Suprapubic skin (tissue), 4 donors: Measurements from ENCODE around the gene ECI1. TPM values are rescaled to one million over a fixed set of nuclear protein-coding genes. Genes with fewer than 3 reads are reported as not detected.

Source experiments
- DNase-seq, 2 donors: peaks; one replicate each; pipeline ENCODE4 v3.0.0-alpha.2; 2019; ENCODE audit warnings: low spot score in 2 of 2
- H3K27ac ChIP-seq: fragments of 200-600 bp; sonication (generic); one replicate; pipeline ENCODE4 v1.5.1; 2019
- H3K27me3 ChIP-seq: fragments of 200-600 bp; sonication (generic); one replicate; pipeline ENCODE4 v1.5.1; 2019
- H3K36me3 ChIP-seq: fragments of 200-600 bp; sonication (generic); one replicate; pipeline ENCODE4 v1.5.1; 2019
- H3K4me1 ChIP-seq: fragments of 200-600 bp; sonication (generic); one replicate; pipeline ENCODE4 v1.5.1; 2019
- H3K4me3 ChIP-seq: fragments of 200-600 bp; sonication (generic); one replicate; pipeline ENCODE4 v1.5.1; 2019; ENCODE audit warnings: mild to moderate bottlenecking
- H3K9me3 ChIP-seq: fragments of 200-600 bp; sonication (generic); one replicate; pipeline ENCODE4 v1.5.1; 2019
- EP300 ChIP-seq: sonication (generic); formaldehyde crosslinking; IDR thresholded peaks from one replicate; pipeline ENCODE4 v1.6.1; 2017; ENCODE audit warnings: antibody characterized with exemption
- POLR2A ChIP-seq, 2 donors: fragments of 450-650 bp; IDR thresholded peaks; one replicate each; pipeline ENCODE4 v1.6.1; 2017; ENCODE audit warnings: antibody characterized with exemption in 2 of 2, mild to moderate bottlenecking in 2 of 2, moderate library complexity in 2 of 2
- POLR2AphosphoS5 ChIP-seq, 3 donors: sonication (generic); formaldehyde crosslinking; IDR thresholded peaks; one replicate each; pipeline ENCODE4 v1.6.1; 2017; ENCODE audit warnings: antibody characterized with exemption in 3 of 3
- WGBS: methylation state at CpG from one replicate; pipeline ENCODE4 v1.1.5; 2018; 5-methylcytosine and 5-hydroxymethylcytosine counted together
- total RNA-seq, 4 donors: library from RNA; depleted of rRNA; stranded (reverse); fragments of >200 nt; gene quantifications; one replicate each; pipeline ENCODE4 v1.1.0, GENCODE V29; 2016
- TF ChIP-seq, protein P1 (sequence below), 2 donors: fragments of 200-600 bp in 1 of 2; fragments of 450-650 bp in 1 of 2; sonication (generic) in 1 of 2; IDR thresholded peaks; one replicate each; pipeline ENCODE4 v1.5.1; 2016 to 2019; ENCODE audit warnings: antibody characterized with exemption in 2 of 2, mild to moderate bottlenecking in 1 of 2, moderate library complexity in 1 of 2

Gene ECI1
- total RNA-seq, 4 donors from 2014 or later: 28.4 to 65.3 (median 47.2) TPM

GRCh38 chr16:2190659-2191445 lies 60.5 kb downstream of the ECI1 start:
- no peaks in the 10 kb centered on the region for H3K9me3 ChIP-seq
- H3K4me3 ChIP-seq: no peak overlapping the region
- DNase-seq: no peak
- peaks cover 22% of the 10 kb centered on the region for H3K27me3 ChIP-seq
- H3K36me3 ChIP-seq: no peaks in the 10 kb centered on the region
- WGBS: 69% methylated on average over 11 of the region's 25 CpGs
- H3K4me1 ChIP-seq: peaks cover 33% of the 10 kb centered on the region
- TF ChIP-seq, protein P1, sequence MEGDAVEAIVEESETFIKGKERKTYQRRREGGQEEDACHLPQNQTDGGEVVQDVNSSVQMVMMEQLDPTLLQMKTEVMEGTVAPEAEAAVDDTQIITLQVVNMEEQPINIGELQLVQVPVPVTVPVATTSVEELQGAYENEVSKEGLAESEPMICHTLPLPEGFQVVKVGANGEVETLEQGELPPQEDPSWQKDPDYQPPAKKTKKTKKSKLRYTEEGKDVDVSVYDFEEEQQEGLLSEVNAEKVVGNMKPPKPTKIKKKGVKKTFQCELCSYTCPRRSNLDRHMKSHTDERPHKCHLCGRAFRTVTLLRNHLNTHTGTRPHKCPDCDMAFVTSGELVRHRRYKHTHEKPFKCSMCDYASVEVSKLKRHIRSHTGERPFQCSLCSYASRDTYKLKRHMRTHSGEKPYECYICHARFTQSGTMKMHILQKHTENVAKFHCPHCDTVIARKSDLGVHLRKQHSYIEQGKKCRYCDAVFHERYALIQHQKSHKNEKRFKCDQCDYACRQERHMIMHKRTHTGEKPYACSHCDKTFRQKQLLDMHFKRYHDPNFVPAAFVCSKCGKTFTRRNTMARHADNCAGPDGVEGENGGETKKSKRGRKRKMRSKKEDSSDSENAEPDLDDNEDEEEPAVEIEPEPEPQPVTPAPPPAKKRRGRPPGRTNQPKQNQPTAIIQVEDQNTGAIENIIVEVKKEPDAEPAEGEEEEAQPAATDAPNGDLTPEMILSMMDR (IDR thresholded peaks at IDR 0.05): no peak
- TF ChIP-seq POLR2AphosphoS5 (IDR thresholded peaks at IDR 0.05) (no peak), EP300 (no peak), POLR2A (IDR thresholded peaks at IDR 0.05) (no peak)
- H3K27ac ChIP-seq: no peak overlapping the region

DNA sequence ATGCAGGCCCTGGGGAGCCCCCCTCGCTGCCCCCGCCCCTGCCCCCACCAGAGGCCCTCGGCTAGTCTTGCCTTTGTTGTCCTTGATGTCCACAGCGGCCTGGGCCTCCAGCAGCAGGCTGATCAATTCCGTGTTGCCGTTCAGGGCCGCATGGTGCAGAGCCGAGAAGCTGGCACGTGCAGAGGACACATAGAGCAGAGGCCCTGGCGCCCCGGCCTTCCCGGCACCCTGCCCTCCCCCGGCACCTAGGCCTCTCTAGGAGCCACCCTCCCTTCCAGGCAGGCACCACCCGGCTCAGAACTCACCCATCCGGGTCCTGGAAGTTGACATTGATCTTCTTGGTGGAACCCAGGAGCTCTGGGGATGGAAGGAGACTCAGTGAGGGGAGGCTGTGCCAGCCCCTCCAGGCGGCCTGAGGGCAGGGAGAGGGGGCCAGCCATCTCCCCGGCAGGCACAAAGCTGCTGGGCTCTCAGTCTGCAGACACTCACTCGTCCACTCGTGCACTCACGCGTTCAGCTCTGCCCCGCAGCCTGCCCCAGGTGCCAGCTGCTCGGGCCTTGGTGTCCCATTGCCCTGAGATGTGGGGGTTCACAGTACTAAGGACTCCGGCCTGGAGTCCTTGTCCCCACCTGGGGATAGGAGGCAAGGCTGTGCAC lies 61.3 kb downstream of the ECI1 start:
- Histone ChIP-seq H3K36me3 (no peaks in the 10 kb centered on the region), H3K9me3 (no peaks in the 10 kb centered on the region), H3K27ac (no peak overlapping the region), H3K27me3 (peaks cover 15% of the 10 kb centered on the region), H3K4me3 (no peak overlapping the region), H3K4me1 (peaks cover 25% of the 10 kb centered on the region)
- TF ChIP-seq POLR2AphosphoS5 (IDR thresholded peaks at IDR 0.05) (no peak), EP300 (no peak), POLR2A (IDR thresholded peaks at IDR 0.05) (no peak)
- TF ChIP-seq, protein P1 (IDR thresholded peaks at IDR 0.05): no peak
- WGBS: 65% methylated on average over 23 of the region's 24 CpGs
- no peak for DNase-seq

Other genes with a start within 250 kb of the ECI1 start
- gene ZNF598, start 241.8 kb downstream of the ECI1 start, total RNA-seq: 100 to 1,000 TPM in 1 of 4 donors, 10 to 100 TPM in 3; 69.4 to 103 (median 84.0) TPM
- 1 to 10 TPM in 2 of 4 donors, under 1 TPM in 1, not detected in 1; 0.65 to 5.6 (median 3.0) TPM for gene NPW, start 231.8 kb downstream of the ECI1 start, total RNA-seq
- gene NHERF2, start 224.7 kb downstream of the ECI1 start, total RNA-seq: 10 to 100 TPM; 13.8 to 36.5 (median 21.8) TPM
- gene NTHL1, start 203.8 kb downstream of the ECI1 start, total RNA-seq: 10 to 100 TPM; 15.9 to 40.5 (median 20.9) TPM
- 100 to 1,000 TPM; 103 to 193 (median 143) TPM for gene TSC2, start 203.6 kb downstream of the ECI1 start, total RNA-seq
- 100 to 1,000 TPM; 209 to 446 (median 293) TPM for gene PKD1, start 115.7 kb downstream of the ECI1 start, total RNA-seq
- 1 to 10 TPM in 3 of 4 donors, under 1 TPM in 1; 0.64 to 3.0 (median 1.4) TPM for gene RAB26, start 103.0 kb downstream of the ECI1 start, total RNA-seq
- 10 to 100 TPM; 53.4 to 74.7 (median 66.5) TPM for gene TRAF7, start 95.8 kb downstream of the ECI1 start, total RNA-seq
- 1 to 10 TPM in 1 of 4 donors, under 1 TPM in 3; 0.49 to 1.5 (median 0.78) TPM for gene CASKIN1, start 55.0 kb downstream of the ECI1 start, total RNA-seq
- 10 to 100 TPM; 52.3 to 69.5 (median 55.1) TPM for gene MLST8, start 46.1 kb downstream of the ECI1 start, total RNA-seq
- 1 to 10 TPM; 2.2 to 10.0 (median 3.2) TPM for gene BRICD5, start 40.7 kb downstream of the ECI1 start, total RNA-seq
- 1 to 10 TPM; 6.8 to 9.5 (median 7.6) TPM for gene PGP, start 36.7 kb downstream of the ECI1 start, total RNA-seq
- 10 to 100 TPM; 42.1 to 79.3 (median 54.2) TPM for gene E4F1, start 28.0 kb downstream of the ECI1 start, total RNA-seq
- gene DNASE1L2, start 15.1 kb downstream of the ECI1 start, total RNA-seq: 10 to 100 TPM; 17.0 to 72.6 (median 42.8) TPM
- gene RNPS1, start 16.5 kb upstream of the ECI1 start, total RNA-seq: 100 to 1,000 TPM; 119 to 151 (median 146) TPM
- 10 to 100 TPM in 2 of 4 donors, 1 to 10 TPM in 2; 6.8 to 17.9 (median 11.0) TPM for gene ABCA3, start 89.1 kb upstream of the ECI1 start, total RNA-seq
- 10 to 100 TPM in 2 of 4 donors, 1 to 10 TPM in 2; 6.8 to 12.4 (median 10.1) TPM for gene CCNF, start 177.9 kb upstream of the ECI1 start, total RNA-seq
- gene TEDC2, start 208.5 kb upstream of the ECI1 start, total RNA-seq: 1 to 10 TPM in 3 of 4 donors, not detected in 1; 1.4 to 2.2 (median 1.6) TPM
- not detected for gene NTN3, start 219.7 kb upstream of the ECI1 start, total RNA-seq
- 10 to 100 TPM; 10.8 to 23.6 (median 16.5) TPM for gene TBC1D24, start 223.5 kb upstream of the ECI1 start, total RNA-seq